Urinary bladder (tissue), 4 donors: Measurements from ENCODE around the gene RCN1. TPM values are rescaled to one million over a fixed set of nuclear protein-coding genes. Genes with fewer than 3 reads are reported as not detected.
"Not testable (repeated sequence)": the region's sequence is repeated elsewhere in the genome, so short reads cannot be mapped to it uniquely, and the experiment has no call there.

ENCODE experiments used
- DNase-seq: peaks from one replicate; pipeline ENCODE4 v3.0.0-alpha.2; 2015; ENCODE audit errors: extremely low spot score
- H3K27ac ChIP-seq: one replicate; pipeline ENCODE4 v1.5.1; 2013; ENCODE audit warnings: low read depth, mild to moderate bottlenecking, moderate library complexity
- H3K36me3 ChIP-seq: one replicate; pipeline ENCODE4 v1.6.1; 2013; ENCODE audit warnings: mild to moderate bottlenecking, moderate library complexity; ENCODE audit not compliant: insufficient read depth
- H3K4me1 ChIP-seq: one replicate; pipeline ENCODE4 v1.6.1; 2013; ENCODE audit warnings: mild to moderate bottlenecking, moderate library complexity; ENCODE audit not compliant: insufficient read depth
- H3K4me3 ChIP-seq: one replicate; pipeline ENCODE4 v1.5.1; 2013; ENCODE audit warnings: low read depth, low read length
- WGBS: extraction: QIAGEN DNeasy Blood & Tissue Kit; methylation state at CpG from one replicate; pipeline ENCODE4 v1.1.7; 2013; 5-methylcytosine and 5-hydroxymethylcytosine counted together
- polyA plus RNA-seq: library from polyadenylated mRNA; stranded (reverse); fragments of 200-250 nt; gene quantifications from one replicate; pipeline ENCODE4 v1.2.3, GENCODE V29; 2013
- total RNA-seq: library from RNA; depleted of rRNA; stranded (reverse); fragments of >200 nt; gene quantifications from one replicate; pipeline ENCODE4 v1.2.3, GENCODE V29; 2014
- donor health status: healthy with polysubstance abuse.
- donor health status: healthy.

The RCN1 gene
- total RNA-seq (238 TPM), polyA plus RNA-seq (97.7 TPM)

DNA sequence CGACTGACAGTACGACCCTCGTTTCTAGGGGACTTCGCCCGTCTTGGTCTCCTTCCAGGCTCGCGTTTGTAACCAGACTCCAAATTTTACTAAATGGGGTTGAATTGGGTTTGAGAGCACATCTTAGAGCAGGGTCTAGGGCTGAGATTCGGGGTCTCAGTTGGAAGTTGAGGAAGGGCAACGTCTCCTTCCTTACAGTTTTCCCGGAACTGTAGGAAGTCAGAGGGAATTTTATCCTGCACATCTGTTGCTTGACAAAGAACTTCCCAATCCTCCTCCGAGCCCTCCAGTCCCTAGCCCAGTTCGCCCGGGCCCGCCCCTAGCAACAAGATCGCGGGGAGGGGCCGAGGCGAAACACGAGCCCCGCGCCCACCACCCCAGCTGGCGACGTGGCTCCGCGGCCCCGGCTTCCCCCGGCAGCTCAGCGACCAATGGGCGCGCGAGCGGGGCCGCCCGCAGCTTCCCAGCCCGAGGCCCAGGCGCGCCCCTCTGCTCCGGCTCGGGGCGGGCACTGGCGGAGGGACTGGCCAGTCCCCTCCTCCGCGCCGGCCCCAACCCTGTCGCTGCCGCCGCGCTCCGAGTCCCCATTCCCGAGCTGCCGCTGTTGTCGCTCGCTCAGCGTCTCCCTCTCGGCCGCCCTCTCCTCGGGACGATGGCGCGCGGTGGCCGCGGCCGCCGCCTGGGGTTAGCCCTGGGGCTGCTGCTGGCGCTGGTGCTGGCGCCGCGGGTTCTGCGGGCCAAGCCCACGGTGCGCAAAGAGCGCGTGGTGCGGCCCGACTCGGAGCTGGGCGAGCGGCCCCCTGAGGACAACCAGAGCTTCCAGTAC lies at the start of gene RCN1:
Gene RCN1 (plus strand): TSS at position 530 of the 826 bp plus-strand sequence. CDS start 123 bp downstream, at position 653.
- no peak for DNase-seq
- peak within 1 kb of the TSS; percentile 97 for H3K27ac ChIP-seq
- H3K4me3 ChIP-seq: peak within 1 kb of the TSS; percentile 86
- H3K36me3 ChIP-seq: no peaks in the 10 kb centered on the region
- peaks cover 3% of the 10 kb centered on the region for H3K4me1 ChIP-seq
- WGBS: 3% methylated on average over 72 of the region's 79 CpGs

DNA sequence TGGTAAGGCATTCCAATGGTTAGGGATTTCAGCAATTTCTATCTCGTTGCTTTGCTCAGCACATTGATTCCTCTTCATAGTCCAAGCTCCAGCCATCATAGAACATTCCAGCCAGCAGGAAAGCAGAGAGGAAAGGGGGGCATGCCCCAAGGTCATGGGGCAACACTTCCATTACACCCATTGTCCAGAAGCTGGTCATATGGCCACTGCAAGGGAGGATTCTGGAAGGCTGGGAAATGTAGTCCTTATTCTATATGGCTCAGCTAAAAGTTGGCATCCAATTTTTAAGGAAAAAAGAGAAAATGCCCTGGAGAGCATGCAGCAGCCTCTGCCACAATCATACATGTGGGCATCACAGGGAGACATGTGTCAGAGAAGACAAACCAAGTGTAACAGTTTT lies 47.1 kb upstream of the RCN1 start:
- H3K36me3 ChIP-seq: no peaks in the 10 kb centered on the region

DNA sequence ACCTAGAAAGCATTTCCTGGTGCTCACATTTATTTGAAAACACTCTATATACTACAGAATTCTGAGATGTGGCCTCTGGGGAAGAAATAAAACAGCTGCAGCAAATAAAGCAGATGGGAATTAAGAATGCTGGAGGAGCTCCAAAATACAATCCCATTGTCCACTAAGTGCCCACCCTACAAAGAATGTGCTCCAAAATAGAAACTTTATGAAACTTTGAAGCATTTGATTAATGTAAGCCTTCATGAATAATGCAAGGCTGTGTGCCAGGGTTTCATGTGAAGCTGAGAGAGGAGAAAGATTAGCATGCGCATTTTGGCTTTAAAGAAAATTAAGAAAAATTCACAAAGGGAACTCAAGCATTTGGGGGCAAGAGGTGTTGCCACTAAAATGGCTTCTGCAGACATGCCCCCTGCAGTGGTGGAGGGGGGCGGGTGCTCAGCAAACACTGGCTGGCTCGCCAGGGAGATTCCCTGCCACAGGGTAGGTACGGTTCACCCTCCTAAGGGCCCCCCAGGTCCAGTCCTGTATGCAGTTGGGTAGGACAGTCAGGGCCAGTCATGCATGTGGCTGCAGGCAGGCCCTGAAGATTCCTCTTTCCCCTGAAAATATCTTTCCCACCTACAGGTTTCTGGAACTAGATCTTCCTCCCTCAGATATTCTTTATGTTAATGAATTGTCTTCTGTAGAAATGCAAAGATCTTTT lies 46.6 kb upstream of the RCN1 start:
- H3K4me1 ChIP-seq: no peaks in the 10 kb centered on the region
- no peak for DNase-seq
- 68% methylated on average over 4 of the region's 4 CpGs for WGBS

More for the DNA sequence above, 47.1 kb upstream of the RCN1 start:
- DNase-seq: no peak
- no peak overlapping the region for H3K27ac ChIP-seq
- H3K4me3 ChIP-seq: no peak overlapping the region
- H3K4me1 ChIP-seq: no peaks in the 10 kb centered on the region
- WGBS: 69% methylated on average over 1 of the region's 1 CpG

DNA sequence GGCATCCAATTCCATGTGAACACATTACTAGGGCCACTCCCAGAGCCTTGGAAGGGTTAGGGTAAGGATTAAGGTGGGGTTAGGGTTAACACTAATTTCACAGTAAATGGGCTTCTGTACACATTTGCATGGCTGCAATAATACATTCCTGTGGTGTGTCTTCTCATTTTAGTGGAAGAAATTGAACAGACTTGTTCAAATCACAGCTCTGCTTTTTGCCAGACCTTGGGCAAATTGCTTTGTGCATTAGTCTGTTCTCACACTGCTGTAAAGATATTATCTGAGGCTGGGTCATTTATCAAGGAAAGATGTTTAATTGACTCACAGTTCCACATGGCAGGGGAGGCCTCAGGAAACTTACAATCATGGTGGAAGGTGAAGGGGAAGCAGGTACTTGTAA lies 45.4 kb upstream of the RCN1 start:
- Histone ChIP-seq H3K4me1 (no peaks in the 10 kb centered on the region), H3K27ac (no peak overlapping the region), H3K4me3 (no peak overlapping the region), H3K36me3 (no peaks in the 10 kb centered on the region)
- DNase-seq: no peak

More for the DNA sequence above, 46.6 kb upstream of the RCN1 start:
- no peaks in the 10 kb centered on the region for H3K36me3 ChIP-seq
- no peak overlapping the region for H3K4me3 ChIP-seq
- no peak overlapping the region for H3K27ac ChIP-seq

DNA sequence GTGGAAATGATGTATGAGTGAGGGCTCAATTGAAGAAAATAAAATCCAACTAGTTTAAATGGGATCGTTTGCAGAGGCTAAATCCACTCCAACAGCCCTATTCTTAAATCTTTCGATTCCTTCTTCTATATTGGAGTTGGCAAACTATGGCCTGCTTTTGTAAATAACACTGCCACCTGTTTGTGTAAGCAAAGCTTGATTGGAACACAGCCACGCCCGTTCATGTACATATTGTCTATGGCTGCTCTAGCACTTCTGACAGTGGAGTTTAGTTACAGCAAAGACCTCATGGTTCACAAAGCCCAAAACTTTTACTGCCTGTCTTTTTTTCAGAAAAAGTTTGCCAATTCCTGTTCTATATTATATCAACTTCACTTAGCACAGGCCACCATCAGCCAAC lies 40.6 kb upstream of the RCN1 start:
- DNase-seq: no peak
- H3K4me3 ChIP-seq: no peak overlapping the region
- no peaks in the 10 kb centered on the region for H3K4me1 ChIP-seq
- H3K27ac ChIP-seq: no peak overlapping the region
- 78% methylated on average over 4 of the region's 4 CpGs for WGBS
- no peaks in the 10 kb centered on the region for H3K36me3 ChIP-seq

DNA sequence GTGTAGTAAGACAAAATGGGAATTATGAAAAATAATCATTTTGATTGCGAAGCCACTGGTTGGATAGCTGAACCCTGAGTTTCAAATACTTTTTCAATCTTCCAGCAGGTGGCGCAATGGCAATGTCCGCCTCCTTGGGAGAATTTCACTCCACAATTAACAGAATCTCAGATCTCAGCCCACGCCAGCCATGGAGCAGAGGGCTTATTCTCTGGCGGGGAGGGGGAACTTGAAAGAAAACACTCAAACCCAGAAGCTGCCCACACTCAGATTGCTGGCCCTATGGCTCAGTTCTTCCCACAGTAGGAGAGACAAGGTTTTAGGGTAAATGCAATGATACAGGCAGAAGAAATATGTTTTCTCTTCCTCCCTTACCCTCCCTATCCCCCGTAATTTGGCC lies 38.7 kb upstream of the RCN1 start:
- no peak for DNase-seq
- 24% methylated on average over 6 of the region's 6 CpGs for WGBS
- H3K36me3 ChIP-seq: no peaks in the 10 kb centered on the region
- no peaks in the 10 kb centered on the region for H3K4me1 ChIP-seq
- H3K27ac ChIP-seq: no peak overlapping the region
- no peak overlapping the region for H3K4me3 ChIP-seq

DNA sequence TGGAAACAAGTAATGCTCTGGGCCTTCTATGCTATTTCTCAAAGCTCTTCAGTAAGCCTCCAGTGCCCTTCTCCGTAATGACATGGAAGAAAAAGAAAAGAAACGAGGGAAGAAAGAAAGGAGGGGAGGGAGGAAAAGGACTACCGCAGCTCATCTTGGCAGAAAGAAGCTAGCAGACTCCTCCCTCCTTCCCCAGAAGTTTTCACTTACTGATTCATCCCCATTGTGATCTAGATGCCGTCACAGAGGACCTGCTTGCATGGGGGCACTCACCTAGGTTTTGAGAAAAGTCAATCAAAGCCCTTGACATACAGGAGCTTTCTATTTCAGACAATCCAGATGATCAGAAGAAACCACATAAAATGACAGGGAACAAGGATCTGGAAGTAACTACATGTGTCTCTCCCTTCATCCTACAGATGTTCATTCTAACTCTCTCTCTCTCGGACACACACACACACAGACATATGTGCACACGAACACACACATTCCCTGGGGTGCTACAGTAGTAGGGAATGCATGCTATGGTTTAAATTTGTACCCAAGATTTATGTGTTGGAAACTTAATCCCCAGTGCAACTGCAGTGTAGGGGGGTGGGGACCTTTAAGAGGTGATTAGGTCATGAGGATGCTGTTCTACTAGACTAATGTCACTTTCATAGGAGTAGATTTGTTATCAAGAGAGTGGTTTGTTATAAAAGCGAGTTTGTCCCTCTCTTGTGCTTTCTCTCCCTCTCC lies 37.6 kb upstream of the RCN1 start:
- no peak overlapping the region for H3K27ac ChIP-seq
- 79% methylated on average over 7 of the region's 7 CpGs for WGBS
- H3K4me1 ChIP-seq: no peaks in the 10 kb centered on the region
- H3K4me3 ChIP-seq: no peak overlapping the region
- no peaks in the 10 kb centered on the region for H3K36me3 ChIP-seq
- DNase-seq: no peak

DNA sequence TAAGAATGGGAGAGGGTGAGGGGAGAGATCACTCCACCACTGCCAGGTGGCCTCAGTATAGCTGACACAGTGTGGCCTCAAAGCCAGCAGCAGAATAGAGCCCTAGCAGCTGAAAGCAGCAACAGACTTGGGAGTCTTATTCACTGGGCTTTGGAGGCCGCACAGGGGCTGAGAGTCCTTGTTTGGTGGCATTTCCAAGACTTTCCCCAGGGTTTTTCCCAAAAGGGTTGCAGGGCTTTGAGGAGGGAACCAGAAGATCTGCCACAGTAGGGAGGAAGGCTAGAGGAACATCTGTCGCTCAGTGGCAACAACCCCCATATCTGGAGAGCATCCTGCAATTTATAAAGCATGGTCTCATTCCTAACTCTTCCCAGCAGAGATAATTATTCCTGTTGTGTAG lies 35.0 kb upstream of the RCN1 start:
- no peak overlapping the region for H3K4me3 ChIP-seq
- no peak for DNase-seq
- no peaks in the 10 kb centered on the region for H3K36me3 ChIP-seq
- no peak overlapping the region for H3K27ac ChIP-seq
- WGBS: 96% methylated on average over 2 of the region's 2 CpGs
- H3K4me1 ChIP-seq: no peaks in the 10 kb centered on the region

DNA sequence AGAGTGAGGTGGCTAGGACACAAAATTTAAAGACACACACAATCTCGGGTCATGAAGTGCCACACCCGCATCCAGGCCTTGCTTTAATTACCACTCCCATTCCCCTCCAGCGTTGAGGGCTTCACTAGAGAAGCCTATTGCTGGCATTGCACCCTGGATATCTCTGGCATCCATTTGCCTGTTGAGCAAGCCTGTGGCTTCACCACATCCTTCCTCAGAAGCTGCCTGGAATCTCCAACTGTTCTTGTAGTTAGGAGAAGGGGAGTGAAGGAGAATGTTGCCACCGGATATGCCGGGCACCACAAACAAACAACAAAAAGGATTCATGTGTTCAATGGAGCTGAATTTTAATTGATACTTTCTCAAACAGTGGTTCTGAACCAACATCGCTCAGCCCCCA lies 34.4 kb upstream of the RCN1 start:
- no peak for DNase-seq
- no peaks in the 10 kb centered on the region for H3K4me1 ChIP-seq
- no peak overlapping the region for H3K27ac ChIP-seq
- 73% methylated on average over 6 of the region's 6 CpGs for WGBS
- no peaks in the 10 kb centered on the region for H3K36me3 ChIP-seq
- no peak overlapping the region for H3K4me3 ChIP-seq

DNA sequence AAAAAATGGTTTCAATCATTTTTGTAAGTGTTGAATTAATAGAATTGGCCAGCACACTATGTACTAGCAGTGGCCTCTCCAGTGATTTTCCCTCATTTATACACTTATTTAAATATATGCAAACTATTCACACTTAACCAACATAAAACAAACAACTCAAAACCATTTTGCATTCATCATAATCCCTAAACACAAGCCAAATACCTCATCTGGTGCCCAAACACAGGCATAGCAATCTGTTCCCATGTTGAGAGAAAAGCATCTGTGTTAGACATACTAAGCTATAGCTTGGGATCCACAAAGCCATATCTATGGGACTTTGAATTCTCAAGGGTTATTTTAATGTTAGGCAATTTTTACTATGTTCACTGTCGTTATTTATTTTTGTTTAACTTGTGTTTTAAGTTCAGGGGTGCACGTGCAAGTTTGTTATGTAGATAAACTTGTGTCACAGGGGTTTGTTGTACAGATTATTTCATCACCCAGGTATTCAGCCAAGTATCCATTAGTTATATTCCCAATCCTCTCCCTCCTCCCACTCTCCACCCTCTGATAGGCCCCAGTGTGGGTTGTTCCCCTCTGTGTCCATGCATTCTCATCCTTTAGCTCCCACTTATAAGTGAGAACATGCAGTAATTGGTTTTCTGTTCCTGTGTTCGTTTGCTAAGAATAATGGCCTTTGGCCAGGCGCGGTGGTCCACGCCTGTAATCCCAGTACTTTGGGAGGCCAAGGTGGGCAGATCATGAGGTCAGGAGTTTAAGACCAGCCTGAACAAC lies 31.0 kb upstream of the RCN1 start:
- 77% methylated on average over 6 of the region's 6 CpGs for WGBS
- H3K4me1 ChIP-seq: peaks cover 2% of the 10 kb centered on the region
- no peak overlapping the region for H3K27ac ChIP-seq
- H3K4me3 ChIP-seq: no peak overlapping the region
- DNase-seq: no peak
- H3K36me3 ChIP-seq: no peaks in the 10 kb centered on the region

DNA sequence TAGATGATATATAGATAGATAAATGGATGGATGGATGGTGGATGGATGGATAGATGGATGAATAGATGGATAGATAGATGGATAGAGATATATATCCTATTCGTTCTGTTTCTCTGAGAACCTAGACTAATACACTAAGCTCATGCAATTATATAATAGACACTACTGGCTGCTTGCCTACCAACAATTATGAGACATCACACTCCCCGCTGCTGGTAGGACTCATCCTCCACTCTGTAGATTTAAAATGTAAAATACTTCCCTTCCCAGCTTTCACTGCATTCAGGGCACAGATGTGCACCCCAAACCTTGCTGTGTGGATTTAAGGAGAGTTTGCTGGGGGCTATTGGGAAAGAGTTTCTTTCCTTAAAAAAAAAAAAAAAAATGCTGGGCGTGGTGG lies 28.3 kb upstream of the RCN1 start:
- H3K27ac ChIP-seq: no peak overlapping the region
- H3K4me1 ChIP-seq: peaks cover 2% of the 10 kb centered on the region
- 95% methylated on average over 3 of the region's 3 CpGs for WGBS
- no peak for DNase-seq
- no peaks in the 10 kb centered on the region for H3K36me3 ChIP-seq
- no peak overlapping the region for H3K4me3 ChIP-seq

DNA sequence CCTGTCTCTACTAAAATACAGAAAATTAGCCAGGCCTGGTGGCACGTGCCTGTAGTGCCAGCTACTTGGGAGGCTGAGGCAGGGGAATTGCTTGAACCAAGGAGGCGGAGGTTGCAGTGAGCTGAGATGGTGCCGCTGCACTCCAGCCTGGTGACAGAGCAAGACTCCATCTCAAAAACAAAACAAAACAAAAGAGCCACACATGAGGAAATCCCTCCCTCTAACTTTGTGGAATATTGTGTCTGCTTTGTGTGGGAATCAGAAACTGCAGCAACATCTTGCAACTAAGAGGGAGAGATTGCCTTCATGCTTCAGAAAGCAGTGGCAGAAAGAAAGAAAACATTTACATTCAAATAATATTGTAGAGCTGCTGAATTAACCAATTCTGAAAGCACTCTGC lies 27.8 kb upstream of the RCN1 start:
- DNase-seq: not testable (repeated sequence)
- 88% methylated on average over 3 of the region's 3 CpGs for WGBS

More for the DNA sequence above, 27.8 kb upstream of the RCN1 start:
- H3K4me3 ChIP-seq, H3K27ac ChIP-seq, H3K4me1 ChIP-seq, H3K36me3 ChIP-seq: not testable (repeated sequence)
